WTC11 (cell line): ENCODE measurements around the gene ARHGAP23. TPM values are rescaled to one million over a fixed set of nuclear protein-coding genes. Genes with fewer than 3 reads are reported as not detected.

Experiments
- ATAC-seq: fragments of 200-7000 bp; cut with Tn5 transposase; 2 replicates; pipeline ENCODE4 v1.10.0; 2021; ENCODE audit warnings: mild to moderate bottlenecking, moderate library complexity
- CTCF ChIA-PET: fragments of 300-600 bp; sonication (Branson Sonifier 250); formaldehyde crosslinking; loops from one replicate; lab custom pipeline; 2021; ENCODE audit warnings: antibody characterized with exemption; lab: Charles Lee
- POLR2A ChIA-PET: fragments of 350-600 bp; sonication (Branson Sonifier 250); formaldehyde crosslinking; loops from one replicate; lab custom pipeline; 2021; ENCODE audit warnings: antibody characterized with exemption; lab: Charles Lee
- DNase-seq: peaks from one replicate; pipeline ENCODE4 v3.0.0; 2021; ENCODE audit warnings: low spot score
- H3K27ac Mint-ChIP-seq: 2 replicates; pipeline ENCODE4 v1.8.0; 2021; ENCODE audit warnings: mixed read lengths
- H3K27me3 Mint-ChIP-seq: 2 replicates; pipeline ENCODE4 v1.8.0; 2021; ENCODE audit warnings: low read depth, mild to moderate bottlenecking, moderate library complexity, mixed read lengths
- H3K36me3 Mint-ChIP-seq: 2 replicates; pipeline ENCODE4 v1.8.0; 2021; ENCODE audit warnings: mixed read lengths
- H3K4me1 Mint-ChIP-seq: 2 replicates; pipeline ENCODE4 v1.8.0; 2022; ENCODE audit warnings: mixed read lengths
- H3K4me3 Mint-ChIP-seq: 2 replicates; pipeline ENCODE4 v1.8.0; 2021; ENCODE audit warnings: mild to moderate bottlenecking, moderate library complexity, mixed read lengths
- H3K9me3 Mint-ChIP-seq: 2 replicates; pipeline ENCODE4 v1.8.0; 2021; ENCODE audit warnings: mixed read lengths
- CBFB ChIP-seq: sonication (generic); formaldehyde crosslinking; IDR thresholded peaks from 2 replicates; pipeline ENCODE4 v1.8.1; 2022; ENCODE audit warnings: mild to moderate bottlenecking, low read depth, missing genetic modification reagents
- E2F4 ChIP-seq: sonication (generic); formaldehyde crosslinking; IDR thresholded peaks from 2 replicates; pipeline ENCODE4 v1.8.1; 2022; ENCODE audit warnings: low read depth, mild to moderate bottlenecking, moderate library complexity, missing genetic modification reagents, borderline replicate concordance
- ESRRA ChIP-seq: sonication (generic); formaldehyde crosslinking; IDR thresholded peaks from 2 replicates; pipeline ENCODE4 v1.8.1; 2022; ENCODE audit warnings: mild to moderate bottlenecking, missing genetic modification reagents, borderline replicate concordance
- FOXP1 ChIP-seq: sonication (generic); formaldehyde crosslinking; IDR thresholded peaks from 2 replicates; pipeline ENCODE4 v1.8.0; 2022; ENCODE audit warnings: missing genetic modification reagents, mild to moderate bottlenecking, moderate library complexity, borderline replicate concordance
- GTF2I ChIP-seq: fragments of 250-450 bp; sonication (Bioruptor Pico); conservative IDR thresholded peaks from 2 replicates; pipeline ENCODE4 v1.4.0; 2021; ENCODE audit warnings: mild to moderate bottlenecking
- MAX ChIP-seq: sonication (generic); formaldehyde crosslinking; IDR thresholded peaks from 2 replicates; pipeline ENCODE4 v1.8.0; 2022; ENCODE audit warnings: mild to moderate bottlenecking, missing genetic modification reagents
- MXD4 ChIP-seq: fragments of 250-450 bp; sonication (Bioruptor Pico); IDR thresholded peaks from 2 replicates; pipeline ENCODE4 v1.8.0; 2021; ENCODE audit warnings: mild to moderate bottlenecking, moderate library complexity, borderline replicate concordance
- NR2C2 ChIP-seq: sonication (generic); formaldehyde crosslinking; IDR thresholded peaks from 2 replicates; pipeline ENCODE4 v1.8.0; 2022; ENCODE audit warnings: mild to moderate bottlenecking, missing genetic modification reagents
- RORB ChIP-seq: fragments of 250-450 bp; sonication (Bioruptor Pico); IDR thresholded peaks from 2 replicates; pipeline ENCODE4 v1.9.0; 2021; ENCODE audit warnings: mild to moderate bottlenecking
- TEAD1 ChIP-seq: sonication (generic); formaldehyde crosslinking; IDR thresholded peaks from 2 replicates; pipeline ENCODE4 v1.8.0; 2022; ENCODE audit warnings: mild to moderate bottlenecking, missing genetic modification reagents
- ZNF263 ChIP-seq: sonication (generic); formaldehyde crosslinking; IDR thresholded peaks from 2 replicates; pipeline ENCODE4 v1.8.1; 2022; ENCODE audit warnings: low read depth, mild to moderate bottlenecking, moderate library complexity, missing genetic modification reagents
- ZNF317 ChIP-seq: sonication (generic); formaldehyde crosslinking; IDR thresholded peaks from 2 replicates; pipeline ENCODE4 v1.8.1; 2023; ENCODE audit warnings: low read depth, mild to moderate bottlenecking, moderate library complexity, missing genetic modification reagents, borderline replicate concordance
- ZNF416 ChIP-seq: fragments of 250-450 bp; sonication (Bioruptor Pico); IDR thresholded peaks from 2 replicates; pipeline ENCODE4 v1.9.0; 2021; ENCODE audit warnings: mild to moderate bottlenecking, inconsistent platforms
- ZNF423 ChIP-seq: fragments of 250-450 bp; sonication (Bioruptor Pico); IDR thresholded peaks from 2 replicates; pipeline ENCODE4 v2.1.2; 2022; ENCODE audit warnings: mild to moderate bottlenecking, moderate library complexity
- ZNF512 ChIP-seq: sonication (generic); formaldehyde crosslinking; IDR thresholded peaks from 2 replicates; pipeline ENCODE4 v1.8.1; 2022; ENCODE audit warnings: missing genetic modification reagents, borderline replicate concordance
- total RNA-seq: library from RNA; stranded (reverse); gene quantifications from 3 replicates; pipeline ENCODE4 v1.2.3, GENCODE V29; 2021
- TF ChIP-seq, protein P1 (sequence below): sonication (generic); formaldehyde crosslinking; IDR thresholded peaks from 2 replicates; pipeline ENCODE4 v1.8.0; 2023; ENCODE audit warnings: missing genetic modification reagents, mild to moderate bottlenecking, borderline replicate concordance

Gene ARHGAP23
- total RNA-seq, 1 experiment from 2014 or later: 66.0 TPM

- TF ChIP-seq, protein P1, sequence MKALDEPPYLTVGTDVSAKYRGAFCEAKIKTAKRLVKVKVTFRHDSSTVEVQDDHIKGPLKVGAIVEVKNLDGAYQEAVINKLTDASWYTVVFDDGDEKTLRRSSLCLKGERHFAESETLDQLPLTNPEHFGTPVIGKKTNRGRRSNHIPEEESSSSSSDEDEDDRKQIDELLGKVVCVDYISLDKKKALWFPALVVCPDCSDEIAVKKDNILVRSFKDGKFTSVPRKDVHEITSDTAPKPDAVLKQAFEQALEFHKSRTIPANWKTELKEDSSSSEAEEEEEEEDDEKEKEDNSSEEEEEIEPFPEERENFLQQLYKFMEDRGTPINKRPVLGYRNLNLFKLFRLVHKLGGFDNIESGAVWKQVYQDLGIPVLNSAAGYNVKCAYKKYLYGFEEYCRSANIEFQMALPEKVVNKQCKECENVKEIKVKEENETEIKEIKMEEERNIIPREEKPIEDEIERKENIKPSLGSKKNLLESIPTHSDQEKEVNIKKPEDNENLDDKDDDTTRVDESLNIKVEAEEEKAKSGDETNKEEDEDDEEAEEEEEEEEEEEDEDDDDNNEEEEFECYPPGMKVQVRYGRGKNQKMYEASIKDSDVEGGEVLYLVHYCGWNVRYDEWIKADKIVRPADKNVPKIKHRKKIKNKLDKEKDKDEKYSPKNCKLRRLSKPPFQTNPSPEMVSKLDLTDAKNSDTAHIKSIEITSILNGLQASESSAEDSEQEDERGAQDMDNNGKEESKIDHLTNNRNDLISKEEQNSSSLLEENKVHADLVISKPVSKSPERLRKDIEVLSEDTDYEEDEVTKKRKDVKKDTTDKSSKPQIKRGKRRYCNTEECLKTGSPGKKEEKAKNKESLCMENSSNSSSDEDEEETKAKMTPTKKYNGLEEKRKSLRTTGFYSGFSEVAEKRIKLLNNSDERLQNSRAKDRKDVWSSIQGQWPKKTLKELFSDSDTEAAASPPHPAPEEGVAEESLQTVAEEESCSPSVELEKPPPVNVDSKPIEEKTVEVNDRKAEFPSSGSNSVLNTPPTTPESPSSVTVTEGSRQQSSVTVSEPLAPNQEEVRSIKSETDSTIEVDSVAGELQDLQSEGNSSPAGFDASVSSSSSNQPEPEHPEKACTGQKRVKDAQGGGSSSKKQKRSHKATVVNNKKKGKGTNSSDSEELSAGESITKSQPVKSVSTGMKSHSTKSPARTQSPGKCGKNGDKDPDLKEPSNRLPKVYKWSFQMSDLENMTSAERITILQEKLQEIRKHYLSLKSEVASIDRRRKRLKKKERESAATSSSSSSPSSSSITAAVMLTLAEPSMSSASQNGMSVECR (CRISPR knock-in tag): no peak
- no peak for TF ChIP-seq TEAD1
- no peak for TF ChIP-seq ZNF263
- no peak for TF ChIP-seq NR2C2 (CRISPR knock-in tag)
- TF ChIP-seq ZNF416 (CRISPR knock-in tag): no peak
- TF ChIP-seq GTF2I (CRISPR knock-in tag): no peak
- no peak for TF ChIP-seq FOXP1 (CRISPR knock-in tag)
These were observed 1.8 kb upstream of the ARHGAP23 start (continued) for GRCh38 chr17:38426441-38426840.

- no peaks in the 10 kb centered on the region for H3K36me3 Mint-ChIP-seq
- H3K9me3 Mint-ChIP-seq: no peaks in the 10 kb centered on the region
- ChIA-PET POLR2A (interaction anchor here (0.5 to 2.3 kb wide), 6 partner anchors 9 to 1478 kb away, joined by 4 to 9 read pairs (median 6); no protein-coding TSS in a partner anchor), CTCF (interaction anchor here (0.7 to 2.2 kb wide), 13 partner anchors 13 to 236 kb away, joined by 3 to 9 read pairs (median 4); no protein-coding TSS in a partner anchor)
- ATAC-seq (no peak), DNase-seq (no peak)
- peak overlapping the region; percentile 66 for H3K4me3 Mint-ChIP-seq
- H3K4me1 Mint-ChIP-seq: peaks cover 53% of the 10 kb centered on the region
- H3K27me3 Mint-ChIP-seq: peaks cover 11% of the 10 kb centered on the region
- no peak for TF ChIP-seq ZNF317 (CRISPR knock-in tag)
- TF ChIP-seq ZNF423 (CRISPR knock-in tag): no peak
- TF ChIP-seq E2F4 (CRISPR knock-in tag): no peak
- no peak for TF ChIP-seq MXD4
- TF ChIP-seq MAX (CRISPR knock-in tag): no peak
- no peak for TF ChIP-seq CBFB (CRISPR knock-in tag)
- no peak for TF ChIP-seq RORB (CRISPR knock-in tag)
- H3K27ac Mint-ChIP-seq: no peak overlapping the region
These were observed 909 bp upstream of the ARHGAP23 start for GRCh38 chr17:38427160-38427949.

DNA sequence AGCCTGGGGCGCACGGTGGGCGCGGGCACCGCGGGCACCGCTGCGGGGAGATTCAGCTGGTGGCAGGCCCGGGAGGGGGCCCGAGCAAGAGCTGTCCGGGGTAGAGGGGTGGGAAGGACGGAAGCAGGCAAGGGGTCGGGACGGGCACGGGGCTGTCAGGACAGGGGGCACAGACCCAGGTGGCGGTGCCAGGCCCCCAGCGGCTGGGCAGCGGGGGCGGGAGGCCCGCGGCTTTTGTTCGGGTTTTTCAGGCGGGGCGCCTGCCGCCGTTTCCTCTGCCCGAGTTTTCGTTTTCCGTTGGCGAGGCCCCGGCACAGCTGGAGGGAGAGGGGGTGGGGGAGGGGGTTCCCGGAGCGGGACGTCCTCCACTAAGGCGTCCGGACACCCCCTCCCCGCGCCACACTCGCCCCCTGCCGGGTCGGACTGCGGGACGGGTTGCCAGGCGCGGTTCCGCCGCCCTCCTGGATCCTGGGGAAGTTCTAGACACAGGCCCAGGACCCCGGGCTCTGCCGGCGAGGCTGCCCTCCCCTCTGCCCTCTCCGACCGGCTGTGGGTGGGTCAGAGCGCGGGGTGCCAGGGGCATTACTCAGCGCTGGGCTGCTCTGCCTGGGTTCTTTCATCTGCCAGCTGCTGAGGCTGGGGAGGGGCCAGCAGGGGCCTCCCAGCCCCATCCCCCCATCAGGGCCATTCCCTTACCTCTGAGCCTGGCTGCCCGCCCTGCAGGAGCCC lies 543 bp downstream of the ARHGAP23 start:
- Mint-ChIP-seq H3K36me3 (no peaks in the 10 kb centered on the region), H3K4me3 (peak overlapping the region; percentile 61), H3K27me3 (peaks cover 11% of the 10 kb centered on the region), H3K4me1 (peaks cover 57% of the 10 kb centered on the region), H3K9me3 (no peaks in the 10 kb centered on the region), H3K27ac (no peak overlapping the region)
- ChIA-PET POLR2A (interaction anchor here (0.6 to 2.3 kb wide), 6 partner anchors 10 to 57 kb away, joined by 3 to 9 read pairs (median 5); no protein-coding TSS in a partner anchor), CTCF (interaction anchor here (0.8 to 2.9 kb wide), 11 partner anchors 12 to 159 kb away, joined by 3 to 14 read pairs (median 4); no protein-coding TSS in a partner anchor)
- ATAC-seq (peak; percentile 18), DNase-seq (no peak)
- TF ChIP-seq ESRRA (CRISPR knock-in tag) (no peak), FOXP1 (CRISPR knock-in tag) (no peak), ZNF512 (CRISPR knock-in tag) (no peak), MAX (CRISPR knock-in tag) (0 out of 2 replicates have a peak, but pooled peaks have one; percentile 20)
- TF ChIP-seq, protein P1 (CRISPR knock-in tag): no peak; the same call in 1 of the 2 replicates
